NCI-H2081 treated with DMSO at 0.1 percent for 48 hours (cell line): ENCODE data around the gene ZNF469.

Experiments
- DNase-seq: peaks from one replicate; lab custom pipeline; 2025; lab: John Stamatoyannopoulos, UW

The ZNF469 gene

GRCh38 chr16:88347656-88348376 is 34.9 kb upstream of the ZNF469 start:
- no peak for DNase-seq

DNA sequence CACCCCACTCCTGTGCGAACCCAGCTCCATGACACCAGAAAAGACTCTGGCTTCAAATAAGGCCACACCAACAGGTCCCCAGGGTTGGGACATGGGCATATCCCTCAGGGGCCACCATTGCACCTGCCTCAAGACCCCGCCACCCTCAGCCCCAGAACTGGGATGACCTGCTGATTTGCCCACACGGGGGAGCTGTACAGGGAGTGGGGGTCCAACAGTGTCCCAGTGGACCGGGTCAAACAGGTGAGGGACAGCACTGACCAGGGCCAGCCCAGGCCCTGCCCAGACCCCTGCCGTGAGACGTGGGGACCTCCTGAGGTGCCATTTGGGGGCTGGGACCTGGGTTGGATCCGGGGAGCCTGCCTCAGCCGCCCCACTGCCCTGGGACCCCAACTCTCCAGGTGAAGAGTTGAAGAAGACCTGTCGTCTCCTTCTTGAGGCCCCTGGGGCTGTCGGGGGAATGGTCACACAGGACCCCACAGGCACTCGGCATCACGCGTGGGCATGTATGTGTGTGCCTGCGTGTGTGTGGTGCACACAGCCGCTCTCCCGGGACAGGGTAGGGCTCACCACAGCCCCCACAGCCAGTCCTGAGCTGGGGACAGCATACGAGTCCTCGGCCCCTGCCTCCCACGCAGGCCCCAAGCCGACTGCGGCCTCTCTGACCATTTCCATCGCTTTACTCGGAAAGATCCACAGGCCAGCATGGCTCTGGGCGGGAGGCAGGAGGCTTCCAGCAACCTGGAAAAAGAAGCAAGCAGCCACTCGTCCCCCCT is 34.2 kb upstream of the ZNF469 start:
- DNase-seq: no peak

DNA sequence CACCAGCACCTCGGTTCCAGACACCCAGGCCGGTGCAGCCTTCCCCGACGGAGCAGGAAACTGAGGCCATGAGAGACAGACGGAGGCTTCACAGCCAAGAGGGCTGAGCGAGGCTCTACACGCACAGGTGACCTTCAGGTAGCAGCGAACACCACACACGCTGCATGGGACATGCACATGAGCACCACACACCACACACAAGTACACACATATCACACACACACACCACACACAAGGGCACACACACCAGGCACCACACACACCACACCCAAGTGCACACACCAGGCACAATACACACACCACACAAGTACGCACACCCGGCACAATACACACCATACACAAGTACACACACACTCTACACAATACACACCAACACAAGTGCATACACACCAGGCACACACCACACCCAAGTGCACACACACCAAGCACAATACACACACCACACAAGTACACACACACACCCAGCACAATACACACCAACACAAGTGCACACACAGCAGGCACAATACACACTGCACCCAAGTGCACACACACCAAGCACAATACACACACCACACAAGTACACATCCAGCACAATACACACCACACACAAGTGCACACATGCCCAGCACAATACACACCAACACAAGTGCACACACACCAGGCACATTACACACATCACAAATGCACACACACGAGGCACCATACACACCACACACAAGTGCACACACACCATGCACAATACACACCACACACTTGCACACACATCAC is 33.4 kb upstream of the ZNF469 start:
- DNase-seq: no peak

DNA sequence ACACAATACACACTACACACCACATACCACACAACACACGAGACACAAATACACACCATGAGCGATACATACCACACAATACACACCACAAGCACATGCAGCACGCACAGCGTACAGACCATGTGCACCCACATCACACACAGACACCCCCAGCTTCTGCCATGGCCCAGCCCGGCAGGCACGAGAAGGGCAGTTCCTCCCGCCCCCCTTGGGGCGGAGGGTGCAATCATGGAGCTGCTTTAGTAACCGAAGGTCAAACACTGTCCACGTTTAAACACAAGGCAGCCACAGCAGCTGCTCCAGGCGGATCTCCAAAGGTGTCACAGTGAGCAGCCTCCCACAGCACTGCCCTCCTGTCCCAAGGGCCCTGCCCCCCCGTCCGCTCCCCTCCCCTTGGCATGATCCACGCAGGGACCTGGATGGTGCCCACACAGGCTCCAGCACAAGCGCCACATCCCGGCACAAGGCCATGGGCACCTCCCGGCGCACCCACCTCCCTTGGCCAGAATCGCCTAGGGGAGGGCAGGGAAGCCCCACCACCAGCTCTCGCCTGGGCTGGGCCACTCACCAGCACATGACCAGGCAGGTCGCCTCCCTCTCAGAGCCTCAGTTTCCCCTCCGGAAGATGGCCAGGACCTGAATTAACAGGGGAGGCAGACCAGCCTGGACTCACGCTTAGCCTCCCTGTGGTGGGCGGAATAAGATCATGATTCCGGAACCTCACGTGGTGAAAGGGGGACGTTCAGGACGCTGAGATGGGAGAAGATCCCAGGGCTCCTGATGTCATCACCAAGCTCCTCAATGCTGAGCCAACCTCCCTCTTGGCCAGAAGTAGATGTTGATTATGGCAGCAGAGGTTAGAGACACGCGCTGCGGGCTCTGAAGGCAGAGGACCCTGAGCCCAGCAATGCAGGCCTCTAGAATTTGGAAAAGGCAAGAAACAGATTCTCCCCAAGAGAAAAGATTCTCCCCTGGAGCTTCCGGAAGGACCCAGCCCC is 32.6 kb upstream of the ZNF469 start:
- DNase-seq: no peak

GRCh38 chr16:88350922-88351321 is 31.8 kb upstream of the ZNF469 start:
- DNase-seq: no peak

DNA sequence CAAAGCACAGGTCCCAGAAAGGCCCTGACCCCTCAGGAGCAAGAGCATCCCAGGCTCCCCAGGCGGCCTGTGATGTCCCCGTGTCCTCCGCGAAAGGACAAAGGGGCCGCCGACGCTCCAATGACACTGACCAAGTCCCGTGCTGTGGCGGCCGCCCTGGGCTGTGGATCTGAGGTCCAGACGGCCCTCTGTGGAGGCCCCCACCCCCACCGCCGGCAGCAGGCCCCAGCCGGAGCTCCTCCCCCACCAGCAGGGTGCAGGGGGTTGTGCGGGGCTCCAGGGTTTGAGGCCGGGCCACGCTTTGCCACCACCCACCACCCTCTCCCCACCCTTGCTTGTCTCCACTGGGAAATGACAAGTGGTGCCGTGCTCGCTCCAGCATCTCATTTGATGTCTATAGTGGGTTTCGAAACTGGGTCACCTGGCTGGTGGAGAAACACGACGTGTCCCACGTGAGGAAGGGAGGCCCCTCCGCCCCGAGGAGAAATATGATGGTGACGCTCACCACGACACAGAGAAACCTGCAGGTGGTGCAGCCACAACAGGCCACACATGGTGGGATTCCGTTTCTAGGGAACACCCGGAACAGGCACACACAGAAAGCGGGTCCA is 31.2 kb upstream of the ZNF469 start:
- DNase-seq: no peak

- DNase-seq: no peak
Observed at GRCh38 chr16:88352261-88353200, 30.2 kb upstream of the ZNF469 start.

DNA sequence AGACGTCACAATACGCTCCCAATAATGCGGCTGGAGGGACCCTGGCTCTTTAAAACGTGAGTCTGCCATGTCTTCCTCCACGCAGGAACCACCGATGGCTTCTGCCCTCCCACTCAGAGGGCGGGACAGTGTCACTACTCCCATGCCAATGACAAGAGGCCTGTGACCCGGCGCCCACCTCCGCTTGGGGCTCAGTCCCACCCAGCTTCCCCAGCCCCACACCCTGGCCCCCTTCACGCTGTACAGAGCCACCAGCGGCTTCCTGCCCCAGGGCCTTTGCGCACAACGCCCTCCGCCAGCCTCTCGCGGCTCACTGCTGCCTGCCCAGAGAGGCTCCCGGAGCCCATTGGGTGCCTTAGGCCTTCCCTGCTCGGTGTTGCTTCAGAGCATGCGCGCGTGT is 29.5 kb upstream of the ZNF469 start:
- no peak for DNase-seq

- no peak for DNase-seq
Observed at GRCh38 chr16:88353691-88354090, 29.1 kb upstream of the ZNF469 start.

DNA sequence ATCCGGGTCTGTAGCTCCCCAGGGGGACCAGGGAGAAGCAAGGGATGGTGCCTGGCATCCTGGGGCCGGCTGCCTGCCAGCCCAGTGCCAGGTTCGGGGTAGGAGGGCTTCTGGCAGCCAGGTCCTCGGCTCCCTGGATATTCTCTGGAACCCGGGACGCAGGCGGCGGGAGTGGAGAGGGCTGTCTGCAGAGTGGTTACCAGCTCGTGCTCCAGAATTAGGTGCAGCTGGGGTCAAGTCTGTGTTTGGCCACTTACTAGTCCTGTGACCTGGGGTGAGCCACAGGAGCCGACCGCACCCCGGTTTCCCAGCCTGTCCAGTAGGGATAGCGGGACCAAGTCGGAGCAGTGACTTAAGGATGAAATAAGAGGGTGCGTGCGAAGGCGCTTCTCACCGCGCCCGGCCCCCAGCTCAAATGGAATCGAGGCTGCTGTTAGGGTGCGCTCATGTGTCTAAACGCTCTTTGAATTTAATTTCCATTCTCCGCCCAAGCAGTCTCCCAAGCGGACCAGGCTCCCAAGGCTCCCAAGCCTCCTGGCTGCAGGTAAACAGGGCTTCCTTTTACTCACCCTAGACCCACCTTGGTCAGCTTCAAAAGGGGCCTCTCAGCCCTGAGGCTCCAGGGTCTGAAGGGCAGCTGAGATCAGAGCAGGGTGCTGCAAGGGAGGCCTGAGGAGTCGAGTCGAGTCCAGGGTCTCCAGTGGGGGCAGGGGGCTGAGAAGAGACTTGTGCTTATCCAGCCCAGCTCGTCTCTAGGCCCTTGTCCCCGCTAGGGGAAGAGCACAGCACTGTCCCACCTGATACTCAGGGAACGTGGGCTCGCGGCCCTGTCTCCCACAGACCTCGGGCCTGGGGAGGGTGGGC is 28.3 kb upstream of the ZNF469 start:
- DNase-seq: no peak

DNA sequence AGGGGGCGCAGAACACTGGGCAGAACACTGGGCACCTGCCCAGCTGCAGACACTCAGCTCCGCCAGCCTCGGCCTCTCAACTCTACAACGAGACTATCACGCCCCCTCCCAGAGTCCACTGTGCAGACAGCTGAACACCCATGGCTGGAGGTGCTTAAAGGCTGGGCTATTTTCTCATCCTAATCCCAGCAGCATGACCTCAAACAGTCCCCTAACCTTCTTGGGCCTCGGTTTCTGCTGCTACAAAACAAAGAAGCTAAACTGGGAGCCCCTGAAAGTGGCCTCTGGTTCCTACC is 27.7 kb upstream of the ZNF469 start:
- no peak for DNase-seq

GRCh38 chr16:88355389-88356123 is 27.2 kb upstream of the ZNF469 start:
- DNase-seq: no peak

DNA sequence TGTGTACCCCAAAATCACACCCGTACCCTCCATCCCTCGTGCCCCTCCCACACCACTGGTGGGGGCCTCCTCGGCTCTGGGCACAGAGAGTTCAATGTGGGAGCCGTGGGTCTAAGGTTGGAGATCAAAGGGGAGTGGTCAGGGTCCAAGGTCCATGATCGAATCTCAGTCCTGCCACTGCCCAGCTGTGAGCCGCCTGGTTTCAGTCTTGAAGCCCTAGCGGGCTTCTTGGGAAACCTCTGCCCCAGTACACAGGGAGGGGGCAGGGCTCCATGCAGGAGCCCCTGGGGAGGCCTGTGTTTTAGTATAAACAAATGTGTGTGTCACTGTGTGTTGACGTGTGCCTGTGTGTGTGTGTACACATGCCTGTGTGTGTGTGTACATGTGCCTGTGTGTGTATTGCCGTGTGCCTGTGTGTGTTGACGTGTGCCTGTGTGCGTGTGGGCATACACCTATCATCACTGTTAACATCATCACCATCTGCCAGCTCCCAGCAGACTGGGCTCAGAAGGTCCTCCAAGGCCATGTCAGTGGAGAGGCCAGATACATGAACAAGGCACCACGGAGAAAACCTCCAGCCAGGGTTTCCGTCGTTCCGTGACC is 26.5 kb upstream of the ZNF469 start:
- no peak for DNase-seq

DNA sequence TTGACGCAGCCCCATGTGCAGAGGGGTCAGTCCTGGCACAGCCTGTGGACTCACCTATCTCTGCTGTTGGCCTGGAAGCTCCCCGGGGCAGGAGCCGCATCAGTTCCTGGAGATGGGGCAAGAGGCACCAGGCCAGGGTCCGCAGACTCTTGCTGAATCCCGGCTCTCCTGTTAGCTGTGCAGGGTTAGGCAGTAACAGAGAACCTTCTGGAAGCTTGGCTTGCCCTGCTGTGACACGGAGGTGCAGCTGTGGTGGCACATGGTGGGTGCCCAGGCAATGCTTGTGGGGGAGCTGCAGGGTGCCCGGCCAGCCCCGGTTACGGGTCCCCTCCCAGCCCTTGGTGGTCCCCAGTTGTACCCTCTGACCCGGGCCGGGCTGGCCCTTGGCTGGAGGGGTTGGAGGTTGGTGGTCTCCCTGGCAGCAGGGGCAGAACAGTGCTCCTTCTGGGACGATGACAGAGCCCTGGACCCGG is 26.0 kb upstream of the ZNF469 start:
- no peak for DNase-seq

DNA sequence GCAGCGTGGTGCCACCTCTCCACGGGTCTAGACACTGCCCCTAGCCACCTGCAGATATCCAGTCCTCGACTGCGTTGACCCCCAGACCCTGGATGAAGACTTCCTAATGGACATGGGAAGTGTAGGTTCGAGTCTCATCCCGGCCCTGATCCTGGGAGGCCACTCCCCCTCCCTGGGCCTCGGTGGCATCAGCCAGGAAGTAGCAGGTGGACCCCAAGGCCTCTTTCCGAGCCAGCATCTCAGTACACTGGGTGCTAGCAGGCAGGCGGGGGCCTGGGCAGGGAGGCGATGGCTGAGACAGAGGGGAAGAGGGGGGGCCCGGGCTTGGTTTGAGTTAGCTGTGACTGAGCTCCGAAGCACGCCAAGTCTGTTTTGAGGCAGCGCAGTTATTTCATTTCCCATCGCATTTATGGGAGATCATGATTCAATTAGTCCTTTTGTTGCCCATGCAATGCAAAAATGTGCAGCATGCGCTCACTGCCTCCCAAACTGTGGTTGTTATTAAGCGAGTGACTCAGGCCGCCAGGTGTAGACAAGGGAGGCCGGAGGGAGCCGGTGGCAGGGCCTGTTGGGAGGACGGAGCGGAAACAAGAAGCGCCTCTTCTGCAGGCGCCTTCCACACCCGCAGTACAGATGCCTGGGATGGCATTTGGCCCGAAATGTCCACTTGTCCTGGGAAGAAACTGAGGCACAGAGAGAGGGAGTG is 25.3 kb upstream of the ZNF469 start:
- no peak for DNase-seq

GRCh38 chr16:88358023-88358420 is 24.7 kb upstream of the ZNF469 start:
- no peak for DNase-seq

DNA sequence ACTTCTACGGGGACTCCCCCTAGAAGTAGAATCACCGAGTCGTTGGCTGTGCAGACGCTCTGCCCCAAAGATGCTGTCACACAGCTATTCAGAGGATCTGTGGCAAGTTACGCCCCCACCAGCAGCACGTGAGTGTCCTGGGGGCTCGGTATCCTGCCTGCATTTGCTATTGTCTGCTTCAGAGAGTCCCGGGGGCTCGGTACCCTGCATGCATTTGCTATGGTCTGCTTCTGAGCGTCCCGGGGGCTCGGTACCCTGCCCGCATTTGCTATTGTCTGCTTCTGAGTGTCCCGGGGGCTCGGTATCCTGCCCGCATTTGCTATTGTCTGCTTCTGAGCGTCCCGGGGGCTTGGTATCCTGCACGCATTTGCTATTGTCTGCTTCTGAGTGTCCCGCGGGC is 23.8 kb upstream of the ZNF469 start:
- no peak for DNase-seq
